Activated CD4-positive, alpha-beta T cell treated with anti-CD3 and anti-CD28 coated beads for 4 hours (primary cell): ENCODE results near the gene SLC25A42.
"Not testable (repeated sequence)": the region's sequence is repeated elsewhere in the genome, so short reads cannot be mapped to it uniquely, and the experiment has no call there.

Source experiments
- DNase-seq, 2 donors: peaks; one replicate each; pipeline ENCODE4 v3.0.0-alpha.2; 2020

The SLC25A42 gene

GRCh38 chr19:19138109-19138981 is 74.6 kb downstream of the SLC25A42 start, which contains the start of gene TMEM161A:
TMEM161A (minus strand) TSS chr19:19138478; CDS start chr19:19138428, 50 bp downstream.
- DNase-seq: peak; percentile 94 to 96

GRCh38 chr19:19139876-19140229 is 76.1 kb downstream of the SLC25A42 start:
- DNase-seq: no peak

GRCh38 chr19:19140476-19140875 is 76.7 kb downstream of the SLC25A42 start:
- no peak for DNase-seq

GRCh38 chr19:19142347-19142746 is 78.6 kb downstream of the SLC25A42 start:
- no peak for DNase-seq

GRCh38 chr19:19145281-19145680 is 81.5 kb downstream of the SLC25A42 start:
- no peak for DNase-seq

- peak; percentile 70 to 88 for DNase-seq
Observed at GRCh38 chr19:19145684-19146608, 82.2 kb downstream of the SLC25A42 start.

GRCh38 chr19:19146865-19147264 is 83.1 kb downstream of the SLC25A42 start:
- DNase-seq: no peak

GRCh38 chr19:19147344-19147743 is 83.5 kb downstream of the SLC25A42 start:
- DNase-seq: no peak

GRCh38 chr19:19148504-19148903 is 84.7 kb downstream of the SLC25A42 start:
- DNase-seq: not testable (repeated sequence)

- DNase-seq: no peak
Observed at GRCh38 chr19:19149435-19149834, 85.6 kb downstream of the SLC25A42 start.

- no peak for DNase-seq
Observed at GRCh38 chr19:19151418-19151817, 87.6 kb downstream of the SLC25A42 start.

- DNase-seq: no peak
Observed at GRCh38 chr19:19152668-19153384, 89.0 kb downstream of the SLC25A42 start.

- DNase-seq: no peak
Observed at GRCh38 chr19:19154768-19155494, 91.1 kb downstream of the SLC25A42 start.

GRCh38 chr19:19155495-19156219 is 91.9 kb downstream of the SLC25A42 start:
- DNase-seq: no peak

- DNase-seq: no peak
Observed at GRCh38 chr19:19157808-19158207, 94.0 kb downstream of the SLC25A42 start.

GRCh38 chr19:19159534-19159933 is 95.7 kb downstream of the SLC25A42 start:
- DNase-seq: no peak

GRCh38 chr19:19160461-19161035 is 96.8 kb downstream of the SLC25A42 start:
- no peak for DNase-seq

- DNase-seq: no peak
Observed at GRCh38 chr19:19162495-19162894, 98.7 kb downstream of the SLC25A42 start.
